HG03060 (cell line): ENCODE measurements around the gene KRTAP12-3.
"Not testable (repeated sequence)": the region's sequence is repeated elsewhere in the genome, so short reads cannot be mapped to it uniquely, and the experiment has no call there.

Experiments
- ATAC-seq: cut with Tn5 transposase; IDR thresholded peaks from one replicate; pipeline ENCODE4 v1.9.1; 2021; ENCODE audit warnings: low read depth, moderate number of reproducible peaks; ENCODE audit not compliant: unreplicated experiment

KRTAP12-3 gene

GRCh38 chr21:44626673-44627143, 31.0 kb upstream of the KRTAP12-3 start, which contains the start of gene KRTAP10-9:
TSS of gene KRTAP10-9 (plus strand) at chr21:44627093. CDS start at chr21:44627172, 79 bp downstream.
- ATAC-seq: no peak

- not testable (repeated sequence) for ATAC-seq
Observed at GRCh38 chr21:44627181-44627822, 30.4 kb upstream of the KRTAP12-3 start.

GRCh38 chr21:44627831-44628233, 29.9 kb upstream of the KRTAP12-3 start:
- not testable (repeated sequence) for ATAC-seq

GRCh38 chr21:44628707-44629391, 28.9 kb upstream of the KRTAP12-3 start:
- ATAC-seq: no peak

GRCh38 chr21:44630440-44630839, 27.3 kb upstream of the KRTAP12-3 start:
- ATAC-seq: no peak

GRCh38 chr21:44632067-44632466, 25.7 kb upstream of the KRTAP12-3 start:
- no peak for ATAC-seq

- ATAC-seq: no peak
Observed at GRCh38 chr21:44636209-44637017, 21.3 kb upstream of the KRTAP12-3 start.

- ATAC-seq: no peak
Observed at GRCh38 chr21:44637018-44637850, 20.5 kb upstream of the KRTAP12-3 start, which contains the start of gene KRTAP10-10. TSS of gene KRTAP10-10 (plus strand) at chr21:44637356. CDS start at chr21:44637418, 62 bp downstream.

- not testable (repeated sequence) for ATAC-seq
Observed at GRCh38 chr21:44637851-44638348, 19.8 kb upstream of the KRTAP12-3 start.

- ATAC-seq: not testable (repeated sequence)
Observed at GRCh38 chr21:44638506-44639330, 19.0 kb upstream of the KRTAP12-3 start.

- ATAC-seq: no peak
Observed at GRCh38 chr21:44639331-44639655, 18.4 kb upstream of the KRTAP12-3 start.

GRCh38 chr21:44640761-44641160, 17.0 kb upstream of the KRTAP12-3 start:
- ATAC-seq: no peak

- no peak for ATAC-seq
Observed at GRCh38 chr21:44643741-44644310, 13.9 kb upstream of the KRTAP12-3 start.

- no peak for ATAC-seq
Observed at GRCh38 chr21:44644878-44645277, 12.9 kb upstream of the KRTAP12-3 start.

- not testable (repeated sequence) for ATAC-seq
Observed at GRCh38 chr21:44646366-44647221, 11.1 kb upstream of the KRTAP12-3 start, which contains the start of gene KRTAP10-11. TSS of gene KRTAP10-11 (plus strand) at chr21:44646414. CDS start at chr21:44646459, 45 bp downstream.

- ATAC-seq: no peak
Observed at GRCh38 chr21:44647222-44647552, 10.5 kb upstream of the KRTAP12-3 start.

GRCh38 chr21:44648557-44649311, 9.0 kb upstream of the KRTAP12-3 start:
- ATAC-seq: no peak
